ENCODE results near the gene FRMD8.

FRMD8 gene

GRCh38 chr11:65420979-65421793 lies 34.7 kb downstream of the FRMD8 start:
- TF ChIP-seq CTCF (IDR thresholded peaks at IDR 0.05; ENCODE audit: low read depth, low read length, missing control alignments) = no peak
- DNase-seq (ENCODE audit: extremely low read depth, low read depth) = peak; percentile 93
- H3K4me3 ChIP-seq (replicated peaks; ENCODE audit: low read depth, low read length) = peak overlapping the region; percentile 74

GRCh38 chr11:65421794-65422632 lies 35.6 kb downstream of the FRMD8 start:
- H3K4me3 ChIP-seq (replicated peaks; ENCODE audit: low read depth, low read length) = peak overlapping the region; percentile 74
- no peak for TF ChIP-seq CTCF (IDR thresholded peaks at IDR 0.05; ENCODE audit: low read depth, low read length, missing control alignments)
- DNase-seq (ENCODE audit: extremely low read depth, low read depth) = peak; percentile 85

GRCh38 chr11:65422633-65423515 lies 36.4 kb downstream of the FRMD8 start, which contains the start of gene NEAT1:
Gene NEAT1, plus strand, starts transcription at chr11:65422798.
- DNase-seq (ENCODE audit: extremely low read depth, low read depth) = peak; percentile 89
- H3K4me3 ChIP-seq (replicated peaks; ENCODE audit: low read depth, low read length) = peak within 1 kb of the TSS; percentile 74
- TF ChIP-seq CTCF (IDR thresholded peaks at IDR 0.05; ENCODE audit: low read depth, low read length, missing control alignments) = no peak

GRCh38 chr11:65423516-65424204 lies 37.2 kb downstream of the FRMD8 start:
- DNase-seq (ENCODE audit: extremely low read depth, low read depth) = no peak
- peak overlapping the region; percentile 74 for H3K4me3 ChIP-seq (replicated peaks; ENCODE audit: low read depth, low read length)
- no peak for TF ChIP-seq CTCF (IDR thresholded peaks at IDR 0.05; ENCODE audit: low read depth, low read length, missing control alignments)

- peak overlapping the region; percentile 74 for H3K4me3 ChIP-seq (replicated peaks; ENCODE audit: low read depth, low read length)
- TF ChIP-seq CTCF (IDR thresholded peaks at IDR 0.05; ENCODE audit: low read depth, low read length, missing control alignments) = no peak
- no peak for DNase-seq (ENCODE audit: extremely low read depth, low read depth)
These were observed 38.0 kb downstream of the FRMD8 start for GRCh38 chr11:65424205-65425104.
